Prostate gland (tissue), 2 donors: ENCODE measurements around the gene CCDC34. TPM values are rescaled to one million over a fixed set of nuclear protein-coding genes. Genes with fewer than 3 reads are reported as not detected.

Source experiments
- DNase-seq: peaks from one replicate; pipeline ENCODE4 v3.0.0-alpha.2; 2019; ENCODE audit warnings: low spot score
- H3K27ac ChIP-seq, 2 donors: fragments of 200-600 bp; sonication (generic); 2 replicates each; pipeline ENCODE4 v1.5.1; 2017 to 2019
- H3K27me3 ChIP-seq: fragments of 200-600 bp; sonication (generic); replicated peaks from 2 replicates; pipeline ENCODE4 v1.5.1; 2019; ENCODE audit not compliant: insufficient read depth
- H3K36me3 ChIP-seq, 2 donors: fragments of 200-600 bp; sonication (generic); 1 replicate in 1 of 2; 2 replicates in 1 of 2; pipeline versions ENCODE4 v1.5.1 to v1.8.1; 2017 to 2019
- H3K4me1 ChIP-seq: fragments of 200-600 bp; sonication (generic); replicated peaks from 2 replicates; pipeline ENCODE4 v1.5.1; 2019
- H3K4me3 ChIP-seq, 2 donors: fragments of 200-600 bp; sonication (generic); 2 replicates each; pipeline ENCODE4 v1.5.1; 2017 to 2019
- H3K9me3 ChIP-seq: fragments of 200-600 bp; sonication (generic); 2 replicates; pipeline ENCODE4 v1.5.1; 2017
- CTCF ChIP-seq, 4 experiments: fragments of 200-600 bp in 2 of 4; fragments of 450-650 bp in 2 of 4; sonication (generic) in 2 of 4; IDR thresholded peaks; 1 replicate in 3 of 4; 2 replicates in 1 of 4; pipeline ENCODE4 v1.5.1; 2016 to 2019; ENCODE audit warnings: antibody characterized with exemption in 4 of 4, mild to moderate bottlenecking in 2 of 4, moderate library complexity in 2 of 4
- POLR2A ChIP-seq: fragments of 450-650 bp; IDR thresholded peaks from one replicate; pipeline ENCODE4 v1.6.1; 2016; ENCODE audit warnings: antibody characterized with exemption, mild to moderate bottlenecking
- POLR2AphosphoS5 ChIP-seq: sonication (generic); formaldehyde crosslinking; IDR thresholded peaks from one replicate; pipeline ENCODE4 v1.6.1; 2017; ENCODE audit warnings: antibody characterized with exemption
- WGBS: methylation state at CpG from one replicate; pipeline ENCODE4 v1.1.5; 2018; 5-methylcytosine and 5-hydroxymethylcytosine counted together
- intact Hi-C: fragments of 100-400 bp; cut with DNase I; formaldehyde crosslinking; loops from one replicate; pipeline ENCODE4 v1.14.2; 2022
- total RNA-seq, 2 donors: library from RNA; depleted of rRNA; stranded (reverse); fragments of >200 nt; gene quantifications; one replicate each; pipeline ENCODE4 v1.1.0, GENCODE V29; 2016

Gene CCDC34
- total RNA-seq, 2 donors from 2014 or later: 5.7 to 6.7 TPM

GRCh38 chr11:27356624-27357222 is 6.3 kb downstream of the CCDC34 start:
- no peak for TF ChIP-seq POLR2A
- no peak for TF ChIP-seq CTCF (IDR thresholded peaks at IDR 0.05)
- TF ChIP-seq POLR2AphosphoS5: no peak
- H3K4me3 ChIP-seq: no peak overlapping the region
- no peaks in the 10 kb centered on the region for H3K4me1 ChIP-seq
- intact Hi-C loops: no loop called here
- no peaks in the 10 kb centered on the region for H3K27me3 ChIP-seq
- no peak for DNase-seq
- H3K36me3 ChIP-seq: no peaks in the 10 kb centered on the region
- WGBS: 79% methylated on average over 5 of the region's 5 CpGs
- H3K27ac ChIP-seq: no peak overlapping the region
- no peaks in the 10 kb centered on the region for H3K9me3 ChIP-seq

DNA sequence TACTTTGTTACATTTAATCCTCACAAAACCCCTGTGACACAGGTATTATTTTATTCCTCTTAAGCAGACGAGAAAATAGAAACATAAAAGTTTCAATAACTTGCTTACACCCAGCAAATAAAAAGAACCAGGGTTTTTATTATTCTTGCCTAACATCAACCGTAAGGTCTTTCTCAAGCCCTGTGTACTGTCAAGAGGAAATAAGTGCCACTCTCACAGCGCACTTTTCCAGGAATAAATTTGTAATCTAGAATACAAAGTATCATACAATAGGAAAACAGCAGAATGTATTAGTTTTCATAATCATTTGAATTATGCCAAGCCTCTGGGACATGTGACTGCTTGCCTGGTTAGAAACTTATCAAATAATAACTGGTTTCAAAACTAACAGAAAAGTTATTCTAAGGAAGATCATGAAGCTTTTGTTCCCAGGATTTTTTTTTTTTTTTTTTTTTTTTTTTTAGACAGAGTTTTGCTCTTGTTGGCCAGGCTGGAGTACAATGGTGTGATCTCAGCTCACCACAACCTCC is 7.4 kb downstream of the CCDC34 start:
- Histone ChIP-seq H3K9me3 (no peaks in the 10 kb centered on the region), H3K4me3 (no peak overlapping the region), H3K27ac (no peak overlapping the region), H3K27me3 (no peaks in the 10 kb centered on the region), H3K36me3 (no peaks in the 10 kb centered on the region), H3K4me1 (no peaks in the 10 kb centered on the region)
- no peak for TF ChIP-seq CTCF (IDR thresholded peaks at IDR 0.05)
- TF ChIP-seq POLR2AphosphoS5: no peak
- TF ChIP-seq POLR2A: no peak
- intact Hi-C loops: no loop called here
- DNase-seq: no peak
- WGBS: 83% methylated on average over 3 of the region's 3 CpGs

DNA sequence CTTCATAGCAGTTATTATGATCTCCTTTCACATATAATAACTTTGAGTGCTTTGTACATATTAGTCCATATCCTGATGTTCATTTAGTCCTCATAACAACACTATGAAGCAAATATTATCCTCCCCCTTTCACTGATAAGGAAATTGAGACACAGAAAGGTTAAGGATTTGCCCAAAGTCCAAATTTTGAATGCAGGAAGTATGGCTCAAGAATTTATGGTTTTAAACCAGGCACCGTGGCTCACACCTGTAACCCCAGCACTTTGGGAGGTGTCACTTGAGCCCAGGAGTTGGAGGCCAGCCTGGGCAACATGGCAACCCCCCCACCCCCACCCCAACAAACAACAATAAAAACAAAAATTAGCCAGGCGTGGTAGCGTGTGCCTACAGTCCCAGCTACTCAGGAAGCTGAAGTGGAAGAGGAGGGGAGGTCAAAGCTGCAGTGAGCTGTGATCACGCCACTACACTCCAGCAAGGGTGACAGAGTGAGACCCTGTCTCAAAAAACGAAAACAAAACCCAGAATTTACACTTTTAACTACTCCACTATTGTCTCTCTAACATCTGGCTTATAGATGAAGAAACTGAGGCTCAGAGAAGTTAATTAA is 8.6 kb downstream of the CCDC34 start:
- Histone ChIP-seq H3K4me1 (no peaks in the 10 kb centered on the region), H3K36me3 (no peaks in the 10 kb centered on the region), H3K9me3 (no peaks in the 10 kb centered on the region), H3K4me3 (no peak overlapping the region), H3K27me3 (no peaks in the 10 kb centered on the region), H3K27ac (no peak overlapping the region)
- TF ChIP-seq CTCF (IDR thresholded peaks at IDR 0.05): no peak
- TF ChIP-seq POLR2A: no peak
- no peak for TF ChIP-seq POLR2AphosphoS5
- 81% methylated on average over 5 of the region's 5 CpGs for WGBS
- DNase-seq: no peak
- intact Hi-C loops: no loop called here

GRCh38 chr11:27353593-27354358 is 9.2 kb downstream of the CCDC34 start:
- no peaks in the 10 kb centered on the region for H3K36me3 ChIP-seq
- TF ChIP-seq CTCF (IDR thresholded peaks at IDR 0.05): no peak
- H3K9me3 ChIP-seq: no peaks in the 10 kb centered on the region
- no peak for DNase-seq
- H3K4me1 ChIP-seq: no peaks in the 10 kb centered on the region
- H3K27ac ChIP-seq: no peak overlapping the region
- no peaks in the 10 kb centered on the region for H3K27me3 ChIP-seq
- 61% methylated on average over 2 of the region's 2 CpGs for WGBS
- no peak overlapping the region for H3K4me3 ChIP-seq
- intact Hi-C loops: no loop called here
